Chondrocyte (in vitro differentiated cells): ENCODE measurements around the gene E2F4. TPM values are rescaled to one million over a fixed set of nuclear protein-coding genes. Genes with fewer than 3 reads are reported as not detected.
A peak's percentile ranks its signal among the peaks of the same experiment; 100 is the strongest.

ENCODE experiments used
- DNase-seq: peaks from one replicate; pipeline ENCODE4 v3.0.0; 2021; ENCODE audit warnings: mixed read lengths, low spot score
- H3K27ac Mint-ChIP-seq: one replicate; pipeline ENCODE4 v1.8.0; 2021; ENCODE audit warnings: mild to moderate bottlenecking, moderate library complexity, mixed read lengths; ENCODE audit not compliant: unreplicated experiment
- H3K27me3 Mint-ChIP-seq: 2 replicates; pipeline ENCODE4 v1.8.0; 2021; ENCODE audit warnings: low read depth, mixed read lengths
- H3K36me3 Mint-ChIP-seq: 2 replicates; pipeline ENCODE4 v1.8.0; 2021; ENCODE audit warnings: low read depth, mixed read lengths
- H3K4me1 Mint-ChIP-seq: 2 replicates; pipeline ENCODE4 v1.8.0; 2021; ENCODE audit warnings: low read depth, mild to moderate bottlenecking, mixed read lengths
- H3K4me3 Mint-ChIP-seq: one replicate; pipeline ENCODE4 v1.8.0; 2021; ENCODE audit warnings: mild to moderate bottlenecking, moderate library complexity, mixed read lengths; ENCODE audit not compliant: unreplicated experiment
- H3K9me3 Mint-ChIP-seq: 2 replicates; pipeline ENCODE4 v1.8.0; 2021; ENCODE audit warnings: low read depth, mixed read lengths
- total RNA-seq: library from RNA; stranded (reverse); gene quantifications from 3 replicates; pipeline ENCODE4 v1.2.1, GENCODE V29; 2021
- TF ChIP-seq, protein P1 (sequence below): fragments of 200-600 bp; sonication (generic); IDR thresholded peaks from 2 replicates; pipeline ENCODE4 v1.5.0; 2021; ENCODE audit warnings: antibody characterized with exemption, mild to moderate bottlenecking, moderate library complexity

Gene E2F4
- total RNA-seq, 1 donor from 2014 or later = 33.4 TPM

DNA sequence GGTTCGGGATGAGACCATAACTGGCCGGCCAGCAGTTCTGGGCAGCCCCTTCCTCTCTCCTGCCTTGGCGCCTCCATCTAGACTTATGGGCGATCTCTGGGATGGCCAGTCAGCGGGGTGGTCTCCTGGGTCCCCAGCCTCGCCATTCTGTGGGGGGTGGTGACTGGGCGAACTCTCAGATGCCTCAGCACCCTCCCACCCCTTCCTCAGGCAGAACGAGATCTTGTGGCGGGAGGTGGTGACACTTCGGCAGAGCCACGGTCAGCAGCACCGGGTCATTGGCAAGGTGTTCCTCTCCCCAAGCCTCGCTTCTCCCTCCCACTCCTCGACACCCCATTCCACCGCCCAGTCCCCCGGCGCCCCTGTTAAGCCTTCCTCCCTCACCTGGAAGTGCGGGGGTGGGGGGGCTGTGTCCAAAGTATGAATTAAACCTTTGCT is 25.8 kb upstream of the E2F4 start:
- H3K4me3 Mint-ChIP-seq = no peak overlapping the region
- H3K9me3 Mint-ChIP-seq = no peaks in the 10 kb centered on the region
- TF ChIP-seq, protein P1, sequence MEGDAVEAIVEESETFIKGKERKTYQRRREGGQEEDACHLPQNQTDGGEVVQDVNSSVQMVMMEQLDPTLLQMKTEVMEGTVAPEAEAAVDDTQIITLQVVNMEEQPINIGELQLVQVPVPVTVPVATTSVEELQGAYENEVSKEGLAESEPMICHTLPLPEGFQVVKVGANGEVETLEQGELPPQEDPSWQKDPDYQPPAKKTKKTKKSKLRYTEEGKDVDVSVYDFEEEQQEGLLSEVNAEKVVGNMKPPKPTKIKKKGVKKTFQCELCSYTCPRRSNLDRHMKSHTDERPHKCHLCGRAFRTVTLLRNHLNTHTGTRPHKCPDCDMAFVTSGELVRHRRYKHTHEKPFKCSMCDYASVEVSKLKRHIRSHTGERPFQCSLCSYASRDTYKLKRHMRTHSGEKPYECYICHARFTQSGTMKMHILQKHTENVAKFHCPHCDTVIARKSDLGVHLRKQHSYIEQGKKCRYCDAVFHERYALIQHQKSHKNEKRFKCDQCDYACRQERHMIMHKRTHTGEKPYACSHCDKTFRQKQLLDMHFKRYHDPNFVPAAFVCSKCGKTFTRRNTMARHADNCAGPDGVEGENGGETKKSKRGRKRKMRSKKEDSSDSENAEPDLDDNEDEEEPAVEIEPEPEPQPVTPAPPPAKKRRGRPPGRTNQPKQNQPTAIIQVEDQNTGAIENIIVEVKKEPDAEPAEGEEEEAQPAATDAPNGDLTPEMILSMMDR = no peak
- DNase-seq = no peak
- no peaks in the 10 kb centered on the region for H3K36me3 Mint-ChIP-seq
- H3K27me3 Mint-ChIP-seq = peaks cover 11% of the 10 kb centered on the region
- H3K4me1 Mint-ChIP-seq = peaks cover 34% of the 10 kb centered on the region
- no peak overlapping the region for H3K27ac Mint-ChIP-seq

DNA sequence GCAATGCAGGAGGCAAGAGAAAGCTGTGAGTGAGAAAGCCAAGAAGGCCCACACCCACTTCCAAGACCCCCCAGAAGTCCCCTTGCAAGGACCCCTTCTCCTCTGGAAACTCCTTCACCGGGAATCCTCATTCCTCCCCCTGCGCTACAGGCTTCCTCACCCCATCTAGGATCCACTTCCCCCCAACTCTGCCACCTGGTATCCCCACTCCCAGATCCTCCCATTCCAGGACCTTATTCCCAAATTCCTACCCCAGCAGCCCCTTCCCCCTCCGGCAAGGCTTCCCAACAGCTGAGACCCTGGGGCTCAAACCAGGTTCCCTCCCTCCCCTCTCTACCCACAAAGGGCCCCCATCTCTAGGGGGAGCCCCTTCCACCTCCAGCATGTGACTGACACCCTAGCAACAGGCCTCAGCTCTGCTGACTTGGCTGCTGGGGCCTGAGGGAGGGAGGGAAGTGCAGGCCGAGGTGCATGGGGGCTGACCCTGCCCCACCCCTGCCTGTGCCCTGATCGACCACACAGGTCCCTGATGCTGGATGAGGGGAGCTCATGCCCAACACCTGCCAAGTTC is 25.3 kb upstream of the E2F4 start:
- Mint-ChIP-seq H3K36me3 (no peaks in the 10 kb centered on the region), H3K27ac (no peak overlapping the region), H3K4me3 (no peak overlapping the region)

DNA sequence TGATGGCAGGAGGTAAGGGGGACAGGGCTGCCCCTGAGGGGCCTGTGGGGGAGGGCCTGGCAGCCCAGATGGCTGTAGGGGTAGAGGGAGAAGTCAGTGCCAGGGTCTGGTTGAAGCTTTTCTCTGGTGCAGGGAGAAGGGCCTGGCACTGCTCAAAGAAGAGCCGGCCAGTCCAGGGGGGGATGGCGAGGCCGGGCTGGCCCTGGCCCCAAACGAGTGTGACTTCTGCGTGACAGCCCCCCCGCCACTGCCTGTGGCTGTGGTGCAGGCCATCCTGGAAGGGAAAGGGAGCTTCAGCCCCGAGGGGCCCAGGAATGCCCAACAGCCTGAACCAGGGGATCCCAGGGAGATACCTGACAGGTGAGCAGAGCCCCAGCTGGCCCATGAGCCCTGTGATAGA is 24.4 kb upstream of the E2F4 start:
- H3K27me3 Mint-ChIP-seq = peaks cover 9% of the 10 kb centered on the region
- TF ChIP-seq, protein P1 = no peak
- H3K9me3 Mint-ChIP-seq = no peaks in the 10 kb centered on the region
- H3K4me1 Mint-ChIP-seq = peaks cover 38% of the 10 kb centered on the region
- DNase-seq = no peak
- H3K27ac Mint-ChIP-seq = no peak overlapping the region
- no peaks in the 10 kb centered on the region for H3K36me3 Mint-ChIP-seq
- H3K4me3 Mint-ChIP-seq = no peak overlapping the region

More for the DNA sequence above, 25.3 kb upstream of the E2F4 start:
- peaks cover 39% of the 10 kb centered on the region for H3K4me1 Mint-ChIP-seq
- peaks cover 11% of the 10 kb centered on the region for H3K27me3 Mint-ChIP-seq
- no peak for DNase-seq
- H3K9me3 Mint-ChIP-seq = no peaks in the 10 kb centered on the region
- TF ChIP-seq, protein P1 = no peak

DNA sequence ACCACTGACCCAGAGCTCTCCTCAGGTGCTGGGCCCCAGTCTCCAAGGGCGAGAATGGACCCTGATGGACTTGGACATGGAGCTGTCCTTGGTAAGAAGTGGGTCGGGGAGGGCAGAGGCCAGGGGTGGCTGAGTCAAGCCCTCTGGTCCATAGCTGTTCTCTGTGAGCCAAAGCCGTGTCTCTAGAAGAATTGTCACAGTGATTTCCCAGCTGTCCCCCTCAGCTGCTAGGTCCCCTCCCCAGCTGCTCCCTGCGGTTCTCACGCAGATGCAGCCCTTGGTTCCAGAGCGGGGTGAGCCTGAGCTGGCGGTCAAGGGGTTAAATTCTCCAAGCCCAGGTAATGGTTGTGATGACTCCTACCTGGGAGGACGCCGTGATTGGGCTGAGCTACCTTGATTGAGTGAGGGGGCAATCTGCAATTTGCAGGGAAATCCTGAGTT is 22.9 kb upstream of the E2F4 start:
- peaks cover 45% of the 10 kb centered on the region for H3K4me1 Mint-ChIP-seq
- H3K27me3 Mint-ChIP-seq = peaks cover 8% of the 10 kb centered on the region

DNA sequence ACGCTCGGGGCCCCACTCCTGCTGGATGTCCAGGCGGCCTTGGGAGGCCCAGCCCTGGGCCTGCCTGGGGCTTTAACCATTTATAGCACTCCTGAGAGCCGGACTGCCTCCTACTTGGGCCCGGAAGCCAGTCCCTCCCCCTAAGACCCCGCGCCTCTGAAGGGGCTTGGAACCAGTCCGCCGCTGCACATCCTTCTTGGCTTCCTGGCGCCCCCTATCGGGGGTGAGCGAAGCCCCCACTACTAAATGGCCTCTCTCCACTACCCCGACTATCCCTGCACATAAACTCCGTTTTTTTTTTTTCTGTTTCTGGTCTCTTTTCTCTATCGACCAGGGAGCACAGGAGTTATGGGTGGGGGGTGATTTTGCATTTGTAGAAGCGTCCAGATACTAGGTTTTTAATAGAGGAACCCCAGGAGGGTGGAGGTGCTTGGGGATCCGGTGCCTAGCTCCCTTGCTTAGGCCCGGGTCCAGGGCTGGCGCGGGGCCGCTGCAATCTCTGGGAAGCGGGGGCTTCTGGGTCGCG is 22.2 kb upstream of the E2F4 start:
- Mint-ChIP-seq H3K4me3 (peak overlapping the region; percentile 78), H3K4me1 (peaks cover 42% of the 10 kb centered on the region), H3K27me3 (peaks cover 5% of the 10 kb centered on the region), H3K9me3 (no peaks in the 10 kb centered on the region), H3K27ac (peak overlapping the region; percentile 93), H3K36me3 (no peaks in the 10 kb centered on the region)
- TF ChIP-seq, protein P1 = peak; percentile 83
- DNase-seq = no peak

More for the DNA sequence above, 22.9 kb upstream of the E2F4 start:
- no peaks in the 10 kb centered on the region for H3K9me3 Mint-ChIP-seq
- H3K4me3 Mint-ChIP-seq = no peak overlapping the region
- no peak for DNase-seq
- no peak overlapping the region for H3K27ac Mint-ChIP-seq
- TF ChIP-seq, protein P1 = no peak
- H3K36me3 Mint-ChIP-seq = no peaks in the 10 kb centered on the region
